ENCODE measurements around the gene NMNAT1. TPM values are rescaled to one million over a fixed set of nuclear protein-coding genes. Genes with fewer than 3 reads are reported as not detected.

NMNAT1 gene
- total RNA-seq (2022; extraction: Qiagen RNA extraction) = 2.3 to 3.0 TPM (median 2.9 TPM) in 5 replicates

GRCh38 chr1:9942939-9943788 lies at the start of gene NMNAT1, which contains the start of gene LZIC:
TSS of gene NMNAT1 (plus strand) at chr1:9943475. CDS start at chr1:9972074, 28,599 bp downstream.
TSS of gene LZIC (minus strand) at chr1:9943391. CDS start at chr1:9936619, 6,772 bp downstream.

DNA sequence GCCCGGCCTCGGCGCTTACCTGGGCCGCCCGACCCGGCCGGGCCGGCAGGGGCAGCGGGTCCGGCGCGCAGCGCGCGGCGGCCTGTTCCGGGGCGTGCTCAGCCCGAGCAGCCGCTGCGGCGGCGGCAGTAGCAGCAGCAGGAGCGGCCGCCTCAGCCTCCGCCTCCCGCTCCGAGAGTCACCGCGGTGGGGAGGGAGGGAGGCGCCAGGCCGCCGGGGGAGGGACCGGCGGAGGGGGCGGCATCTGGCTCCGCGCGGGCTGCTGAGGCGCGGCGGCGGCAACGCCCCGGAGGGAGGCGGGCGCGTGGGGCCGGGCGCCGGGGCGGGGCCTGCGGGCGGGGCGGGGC lies 33.2 kb upstream of the NMNAT1 start, which contains the start of gene CTNNBIP1:
TSS of gene CTNNBIP1 (minus strand) at position 194 of the 347 bp plus-strand sequence. CDS start 38,205 bp downstream, outside the sequence.

DNA sequence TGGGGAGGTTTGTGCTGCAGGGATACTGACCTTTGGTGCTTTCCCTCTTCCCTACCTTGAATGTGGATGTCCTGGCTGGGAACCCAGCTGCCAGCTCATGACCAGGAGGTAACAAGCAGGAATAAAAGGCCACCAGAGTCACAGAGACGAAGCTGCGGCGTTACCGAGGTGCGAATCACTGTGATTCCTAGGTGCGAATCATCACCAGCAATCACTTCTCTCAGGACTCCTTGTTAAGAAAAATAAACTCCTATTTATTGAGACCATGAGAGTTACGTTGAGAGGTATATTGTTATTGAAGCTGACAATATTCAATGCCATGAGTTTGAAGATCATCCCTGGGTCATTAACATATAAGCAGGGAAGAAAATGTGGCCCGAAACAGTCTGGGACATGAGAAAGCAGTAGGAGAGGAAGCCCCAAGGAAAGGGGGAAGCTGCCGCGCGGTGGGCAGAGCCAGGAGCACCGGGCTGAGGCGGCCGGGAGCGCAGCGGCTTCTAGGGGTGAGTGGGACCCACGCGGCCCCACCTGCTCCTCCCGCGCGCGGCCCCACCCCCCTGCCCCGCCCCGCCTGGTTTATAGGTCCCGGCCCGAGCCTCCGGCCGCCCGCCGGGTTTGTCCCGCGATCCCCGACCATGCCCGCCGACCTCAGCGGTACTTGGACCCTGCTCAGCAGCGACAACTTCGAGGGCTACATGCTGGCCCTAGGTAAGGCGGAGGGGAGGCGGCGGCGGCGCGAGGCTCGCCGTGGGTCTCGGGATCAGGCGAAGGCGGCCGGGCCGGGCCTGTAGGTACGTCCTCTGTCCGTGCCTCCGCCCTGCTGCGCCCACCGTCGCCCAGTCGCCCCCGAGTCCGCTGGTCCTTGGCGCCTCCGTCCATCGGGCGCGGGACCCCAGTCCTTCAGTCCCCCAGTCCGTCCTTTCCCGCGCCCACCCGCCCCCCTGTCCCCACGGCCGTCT lies 53.6 kb downstream of the NMNAT1 start, which contains the start of gene RBP7:
TSS of gene RBP7 (plus strand) at position 605 of the 959 bp plus-strand sequence. CDS start at position 636, 31 bp downstream.

DNA sequence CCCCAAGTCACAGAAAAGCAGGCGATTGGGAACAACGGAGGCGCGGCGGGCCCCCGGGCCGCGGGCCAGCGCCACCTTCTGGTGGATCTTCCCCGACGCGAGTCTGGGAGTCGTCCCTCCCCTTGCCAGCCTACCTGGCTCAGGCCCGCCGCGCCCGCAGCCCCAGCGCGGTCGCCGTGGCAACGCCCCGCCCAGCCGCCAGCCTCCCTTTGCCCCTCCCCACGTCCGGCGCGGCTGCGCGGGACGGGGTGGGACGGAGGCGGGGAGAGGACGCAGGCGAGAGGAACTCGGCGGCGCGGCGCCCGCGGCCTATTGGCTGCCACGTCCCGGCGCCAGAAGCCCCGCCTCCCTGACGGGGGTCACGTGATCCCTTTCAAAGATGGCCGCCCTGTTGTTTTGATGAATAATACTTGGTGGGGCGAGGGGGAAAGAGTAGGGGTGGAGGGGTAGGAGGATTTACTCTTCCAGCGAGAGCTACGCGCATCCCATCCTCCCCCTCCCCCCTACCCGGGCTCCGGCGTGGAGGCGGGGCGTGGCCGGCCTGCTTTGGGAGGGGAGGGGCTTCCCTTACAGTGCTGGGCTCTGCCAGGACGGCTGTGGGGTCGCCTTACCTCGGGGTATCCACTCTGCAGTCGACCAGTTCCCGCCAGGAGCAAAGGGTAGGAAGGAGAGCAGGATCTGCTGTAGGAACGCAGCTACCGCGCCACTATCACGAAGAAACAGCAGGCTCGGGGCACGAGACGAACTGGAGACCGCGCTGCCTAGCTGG lies 89.5 kb downstream of the NMNAT1 start, which contains the start of gene UBE4B:
TSS of gene UBE4B (plus strand) at position 369 of the 769 bp plus-strand sequence. CDS start 713 bp downstream, outside the sequence.

Other genes with a start within 250 kb of the NMNAT1 start
- gene CLSTN1, start 119.5 kb upstream of the NMNAT1 start, total RNA-seq (2022; extraction: Qiagen RNA extraction) = 60.1 to 70.0 TPM (median 64.2 TPM) in 5 replicates
- gene CTNNBIP1, start 33.2 kb upstream of the NMNAT1 start, total RNA-seq (2022; extraction: Qiagen RNA extraction) = 7.1 to 10.1 TPM (median 9.0 TPM) in 5 replicates
- 18.3 to 29.0 TPM (median 20.0 TPM) in 5 replicates for gene LZIC, start 84 bp upstream of the NMNAT1 start, total RNA-seq (2022; extraction: Qiagen RNA extraction)
- gene RBP7, start 53.8 kb downstream of the NMNAT1 start, total RNA-seq (2022; extraction: Qiagen RNA extraction) = 5.2 to 6.5 TPM (median 6.0 TPM) in 5 replicates
- 12.7 to 15.6 TPM (median 13.9 TPM) in 5 replicates for gene UBE4B, start 89.5 kb downstream of the NMNAT1 start, total RNA-seq (2022; extraction: Qiagen RNA extraction)